Keratinocyte (primary cell): Measurements from ENCODE around the gene VAV2. TPM values are rescaled to one million over a fixed set of nuclear protein-coding genes. Genes with fewer than 3 reads are reported as not detected.

Experiments
- DNase-seq: peaks from one replicate; pipeline ENCODE4 v3.0.0-alpha.2; 2011; ENCODE audit warnings: low read depth, missing footprints, low spot score
- FAIRE-seq: peaks from 2 replicates; lab custom pipeline; 2011; peaks lifted over from hg19 to GRCh38; lab: Jason Lieb, UNC
- H2AFZ ChIP-seq: 2 replicates; pipeline ENCODE4 v1.6.0; 2012; ENCODE audit warnings: low read length, control low read depth, inconsistent platforms; ENCODE audit not compliant: control insufficient read depth
- H3K27ac ChIP-seq: 2 replicates; pipeline ENCODE4 v1.5.1; 2011; ENCODE audit warnings: low read length; ENCODE audit not compliant: control insufficient read depth, insufficient read depth
- H3K27me3 ChIP-seq: 3 replicates; pipeline ENCODE4 v1.6.0; 2011; ENCODE audit warnings: low read length; ENCODE audit not compliant: control insufficient read depth, insufficient read depth; ENCODE audit errors: extremely low read depth
- H3K36me3 ChIP-seq, 2 experiments: 2 replicates in 1 of 2; 3 replicates in 1 of 2; pipeline ENCODE4 v1.5.1; 2011; ENCODE audit warnings: low read length in 2 of 2, mild to moderate bottlenecking in 1 of 2; ENCODE audit not compliant: control insufficient read depth in 2 of 2, insufficient read depth in 2 of 2; ENCODE audit errors: extremely low read depth in 1 of 2
- H3K4me1 ChIP-seq: 3 replicates; pipeline ENCODE4 v1.5.1; 2011; ENCODE audit warnings: low read length; ENCODE audit not compliant: control insufficient read depth, insufficient read depth; ENCODE audit errors: extremely low read depth
- H3K4me2 ChIP-seq: 3 replicates; pipeline ENCODE4 v1.6.0; 2011; ENCODE audit warnings: low read depth, low read length; ENCODE audit not compliant: control insufficient read depth, insufficient read depth; ENCODE audit errors: extremely low read depth
- H3K4me3 ChIP-seq, 3 experiments: fragments of 200-600 bp in 1 of 3; sonication (generic) in 1 of 3; 2 replicates in 2 of 3; 3 replicates in 1 of 3; pipeline ENCODE4 v1.5.1; 2011 to 2016; ENCODE audit warnings: low read length in 3 of 3, mild to moderate bottlenecking in 3 of 3, control low read depth in 2 of 3, inconsistent platforms in 1 of 3, low read depth in 1 of 3, mixed read lengths in 1 of 3, mixed run types in 1 of 3, moderate library complexity in 1 of 3; ENCODE audit not compliant: control insufficient read depth in 2 of 3, insufficient read depth in 2 of 3; ENCODE audit errors: extremely low read depth in 1 of 3
- H3K79me2 ChIP-seq: 2 replicates; pipeline ENCODE4 v1.6.0; 2012; ENCODE audit warnings: low read length; ENCODE audit not compliant: control insufficient read depth, insufficient read depth
- H3K9ac ChIP-seq: 3 replicates; pipeline ENCODE4 v1.6.0; 2011; ENCODE audit warnings: low read length; ENCODE audit not compliant: control insufficient read depth, insufficient read depth; ENCODE audit errors: extremely low read depth
- H3K9me1 ChIP-seq: 3 replicates; pipeline ENCODE4 v1.6.0; 2011; ENCODE audit warnings: low read length; ENCODE audit not compliant: control insufficient read depth, insufficient read depth; ENCODE audit errors: extremely low read depth
- H3K9me3 ChIP-seq: 2 replicates; pipeline ENCODE4 v1.5.1; 2012; ENCODE audit warnings: low read depth, low read length; ENCODE audit not compliant: control insufficient read depth
- H4K20me1 ChIP-seq: 3 replicates; pipeline ENCODE4 v1.6.0; 2011; ENCODE audit warnings: low read length; ENCODE audit not compliant: control insufficient read depth, insufficient read depth; ENCODE audit errors: extremely low read depth
- CTCF ChIP-seq, 3 experiments: IDR thresholded peaks in 1 of 3; conservative IDR thresholded peaks in 1 of 3; optimal IDR thresholded peaks in 1 of 3; 2 replicates in 2 of 3; 3 replicates in 1 of 3; pipeline versions ENCODE3 to v1.5.1; 2011; ENCODE audit warnings: low read length in 3 of 3, mild to moderate bottlenecking in 3 of 3, moderate library complexity in 2 of 3, control low read depth in 1 of 3, inconsistent platforms in 1 of 3; ENCODE audit not compliant: insufficient read depth in 2 of 3; ENCODE audit errors: extremely low read depth in 1 of 3
- EZH2 ChIP-seq: IDR thresholded peaks from one replicate; pipeline ENCODE4 v1.6.1; 2012; ENCODE audit warnings: inconsistent platforms, mild to moderate bottlenecking, low read length, moderate library complexity
- dilution Hi-C: fragments of 300-500 bp; cut with MboI; formaldehyde crosslinking; loops from one replicate; pipeline ENCODE4 v1.7.0; 2020; ENCODE audit warnings: low sequenced_read_pairs; ENCODE audit not compliant: extremely low pct_ligation_motif_present
- polyA plus RNA-seq, 5 experiments: library from polyadenylated mRNA; depleted of rRNA in 3 of 5; stranded (reverse) in 3 of 5; stranded (forward) in 1 of 5; unstranded in 1 of 5; fragments of >200 nt; gene quantifications; 1 replicate in 1 of 5; 2 replicates in 3 of 5; 3 replicates in 1 of 5; pipeline versions ENCODE4 v1.2.1 to v1.2.3, GENCODE V29; 2011 to 2012; ENCODE audit warnings: missing spikeins in 2 of 5, low read depth in 1 of 5, low replicate concordance in 1 of 5

The VAV2 gene
- polyA plus RNA-seq, 1 donor (not counting 4 experiments of a cell fraction or from before 2014, with no cell fraction given), result 16.4 TPM

- H3K27me3 ChIP-seq, result no peaks in the 10 kb centered on the region
- peaks cover 13% of the 10 kb centered on the region for H4K20me1 ChIP-seq
- peaks cover 25% of the 10 kb centered on the region for H3K79me2 ChIP-seq
- TF ChIP-seq EZH2, result no peak
- TF ChIP-seq CTCF (optimal IDR thresholded peaks at IDR 0.05 in 1 of 3, IDR thresholded peaks at IDR 0.05 in 1 of 3, conservative IDR thresholded peaks at IDR 0.05 in 1 of 3; ENCODE audit: extremely low read depth in 1 of 3, insufficient read depth in 2 of 3, low read length in 3 of 3), result no peak
- no peak overlapping the region for H2AFZ ChIP-seq
- dilution Hi-C loops, result no loop called here
- no peaks in the 10 kb centered on the region for H3K9me3 ChIP-seq
- no peak overlapping the region for H3K27ac ChIP-seq
- H3K4me1 ChIP-seq, result no peaks in the 10 kb centered on the region
- DNase-seq (no peak), FAIRE-seq (no peak)
- H3K9ac ChIP-seq, result no peak overlapping the region
- H3K4me2 ChIP-seq, result no peak overlapping the region
- H3K36me3 ChIP-seq, result peaks cover 0 to 7% of the 10 kb centered on the region in 2 experiments
- H3K4me3 ChIP-seq, result no peak overlapping the region
- no peaks in the 10 kb centered on the region for H3K9me1 ChIP-seq
Measured at GRCh38 chr9:133849110-133849670, 142.9 kb downstream of the VAV2 start.

DNA sequence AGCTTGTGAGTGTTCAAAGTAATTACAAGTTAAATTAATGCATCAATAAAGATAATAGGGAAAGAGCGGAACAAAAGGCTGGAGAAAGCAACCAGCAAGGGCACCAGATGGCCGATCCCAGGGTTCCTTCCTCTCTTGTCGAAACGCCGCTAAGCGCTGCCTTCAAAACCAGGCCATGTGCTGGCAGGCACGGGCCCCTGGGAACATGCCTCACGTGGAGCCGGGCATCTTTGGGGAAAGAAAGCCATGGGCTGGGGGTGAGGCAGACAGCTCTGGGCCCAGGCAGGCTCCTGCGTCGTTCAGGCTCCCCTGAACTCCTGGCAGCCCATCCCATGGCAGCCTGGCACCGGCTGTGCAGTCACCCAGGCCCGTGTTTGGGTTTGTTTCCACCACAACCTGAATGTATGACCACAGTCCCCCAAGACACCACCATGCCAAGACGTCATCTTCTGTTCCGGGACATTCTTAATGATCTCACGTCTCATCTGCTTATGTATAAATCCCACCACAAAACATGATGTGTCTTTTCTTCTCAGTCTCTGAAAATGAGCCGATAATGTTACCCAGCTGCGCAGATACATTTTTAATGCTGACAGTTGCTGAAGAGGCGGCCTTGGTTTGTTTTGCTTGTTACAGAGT, 143.5 kb downstream of the VAV2 start:
- no peak for FAIRE-seq
- TF ChIP-seq CTCF (optimal IDR thresholded peaks at IDR 0.05 in 1 of 3, IDR thresholded peaks at IDR 0.05 in 1 of 3, conservative IDR thresholded peaks at IDR 0.05 in 1 of 3; ENCODE audit: extremely low read depth in 1 of 3, insufficient read depth in 2 of 3, low read length in 3 of 3), result no peak
- Histone ChIP-seq H3K4me2 (no peak overlapping the region), H3K79me2 (peaks cover 21% of the 10 kb centered on the region), H3K9me3 (no peaks in the 10 kb centered on the region), H3K9ac (no peak overlapping the region), H3K4me3 (no peak overlapping the region), H3K9me1 (no peaks in the 10 kb centered on the region), H3K27me3 (no peaks in the 10 kb centered on the region), H4K20me1 (peaks cover 13% of the 10 kb centered on the region), H3K27ac (no peak overlapping the region), H2AFZ (no peak overlapping the region), H3K36me3 (peaks cover 0 to 7% of the 10 kb centered on the region in 2 experiments), H3K4me1 (no peaks in the 10 kb centered on the region)
- dilution Hi-C loops, result no loop called here
- no peak for DNase-seq
